HEK293 (cell line): Measurements from ENCODE around the gene KCNIP4.

Source experiments
- CTCF ChIA-PET: fragments of 350-600 bp; formaldehyde crosslinking; extraction: SDS; loops from one replicate; lab custom pipeline; 2021; ENCODE audit warnings: antibody characterized with exemption; lab: Yijun Ruan, JAX
- POLR2A ChIA-PET: fragments of 300-600 bp; formaldehyde crosslinking; extraction: SDS; loops from one replicate; lab custom pipeline; 2020; ENCODE audit warnings: antibody characterized with exemption, inconsistent platforms; lab: Yijun Ruan, JAX
- H3K27ac ChIP-seq: fragments of 200-500 bp; sonication (Bioruptor generic); 2 replicates; pipeline ENCODE4 v1.5.1; 2014; ENCODE audit warnings: low read depth, low read length, control low read depth, inconsistent platforms; ENCODE audit errors: extremely low read depth
- H3K36me3 ChIP-seq, 2 experiments: fragments of 200-500 bp in 1 of 2; sonication (Bioruptor generic) in 1 of 2; 1 replicate in 1 of 2; 2 replicates in 1 of 2; pipeline ENCODE4 v1.5.1; 2014 to 2017; ENCODE audit warnings: inconsistent platforms in 2 of 2, low read length in 2 of 2; ENCODE audit not compliant: control insufficient read depth in 2 of 2, insufficient read depth in 1 of 2
- H3K4me1 ChIP-seq: fragments of 200-500 bp; sonication (Bioruptor generic); 2 replicates; pipeline ENCODE4 v1.5.1; 2014; ENCODE audit warnings: mild to moderate bottlenecking, low read length, inconsistent platforms; ENCODE audit not compliant: control insufficient read depth, insufficient read depth
- H3K4me3 ChIP-seq: 2 replicates; pipeline ENCODE4 v1.5.1; 2011; ENCODE audit warnings: low read depth, mild to moderate bottlenecking, control low read depth, low read length, moderate library complexity
- H3K9me3 ChIP-seq: fragments of 200-500 bp; sonication (Bioruptor generic); 2 replicates; pipeline ENCODE4 v1.5.1; 2014; ENCODE audit warnings: low read depth, low read length, inconsistent platforms; ENCODE audit not compliant: control insufficient read depth, insufficient read depth
- HOXA7 ChIP-seq: sonication (generic); formaldehyde crosslinking; IDR thresholded peaks from 2 replicates; pipeline ENCODE4 v1.8.1; 2022; ENCODE audit warnings: missing genetic modification reagents, borderline replicate concordance
- KLF7 ChIP-seq: fragments of 450-650 bp; formaldehyde crosslinking; IDR thresholded peaks from 2 replicates; pipeline ENCODE4 v1.5.1; 2016; ENCODE audit warnings: missing biosample characterization, missing genetic modification characterization, borderline replicate concordance
- MYNN ChIP-seq: fragments of 450-650 bp; formaldehyde crosslinking; IDR thresholded peaks from 2 replicates; pipeline ENCODE4 v1.5.1; 2016; ENCODE audit warnings: missing biosample characterization, missing genetic modification characterization, borderline replicate concordance
- PRDM4 ChIP-seq: fragments of 450-650 bp; formaldehyde crosslinking; IDR thresholded peaks from 2 replicates; pipeline ENCODE4 v1.5.1; 2017; ENCODE audit warnings: missing biosample characterization, missing genetic modification characterization
- ZBTB17 ChIP-seq: fragments of 450-650 bp; formaldehyde crosslinking; IDR thresholded peaks from 2 replicates; pipeline ENCODE4 v1.5.1; 2016; ENCODE audit warnings: missing biosample characterization, missing genetic modification characterization
- ZBTB21 ChIP-seq: fragments of 450-650 bp; formaldehyde crosslinking; IDR thresholded peaks from 2 replicates; pipeline ENCODE4 v1.5.1; 2017; ENCODE audit warnings: missing biosample characterization, missing genetic modification characterization
- ZBTB8A ChIP-seq: fragments of 450-650 bp; formaldehyde crosslinking; IDR thresholded peaks from 2 replicates; pipeline ENCODE4 v1.5.1; 2016; ENCODE audit warnings: missing biosample characterization, missing genetic modification characterization
- ZNF114 ChIP-seq: fragments of 450-650 bp; formaldehyde crosslinking; IDR thresholded peaks from 2 replicates; pipeline ENCODE4 v1.5.0; 2017; ENCODE audit warnings: missing biosample characterization, missing genetic modification characterization
- ZNF157 ChIP-seq: fragments of 450-650 bp; formaldehyde crosslinking; IDR thresholded peaks from 2 replicates; pipeline ENCODE4 v1.5.1; 2016; ENCODE audit warnings: missing biosample characterization, missing genetic modification characterization
- ZNF19 ChIP-seq: fragments of 450-650 bp; formaldehyde crosslinking; IDR thresholded peaks from 2 replicates; pipeline ENCODE4; 2016; ENCODE audit warnings: missing biosample characterization, missing genetic modification characterization, low read depth
- ZNF37A ChIP-seq: fragments of 450-650 bp; IDR thresholded peaks from 2 replicates; pipeline ENCODE4 v1.5.1; 2018; ENCODE audit warnings: missing biosample characterization, missing genetic modification characterization
- ZNF423 ChIP-seq: fragments of 450-650 bp; formaldehyde crosslinking; IDR thresholded peaks from 2 replicates; pipeline ENCODE4 v1.5.1; 2016; ENCODE audit warnings: missing biosample characterization, missing genetic modification characterization
- ZNF558 ChIP-seq: fragments of 450-650 bp; formaldehyde crosslinking; IDR thresholded peaks from 2 replicates; pipeline ENCODE4 v1.5.1; 2016; ENCODE audit warnings: missing biosample characterization, missing genetic modification characterization
- ZNF623 ChIP-seq: fragments of 450-650 bp; formaldehyde crosslinking; IDR thresholded peaks from 2 replicates; pipeline ENCODE4 v1.5.1; 2016; ENCODE audit warnings: missing biosample characterization, missing genetic modification characterization
- ZNF747 ChIP-seq: fragments of 450-650 bp; formaldehyde crosslinking; IDR thresholded peaks from 2 replicates; pipeline ENCODE4 v1.5.1; 2016; ENCODE audit warnings: missing biosample characterization, missing genetic modification characterization
- ZNF785 ChIP-seq: fragments of 450-650 bp; formaldehyde crosslinking; IDR thresholded peaks from 2 replicates; pipeline ENCODE4 v1.5.1; 2016; ENCODE audit warnings: missing biosample characterization, missing genetic modification characterization
- ZXDB ChIP-seq: fragments of 450-650 bp; formaldehyde crosslinking; IDR thresholded peaks from 2 replicates; pipeline ENCODE4 v1.5.1; 2016; ENCODE audit warnings: missing biosample characterization, missing genetic modification characterization
- TF ChIP-seq, protein P1 (sequence below): fragments of 450-650 bp; formaldehyde crosslinking; IDR thresholded peaks from 2 replicates; pipeline ENCODE4 v1.5.1; 2016; ENCODE audit warnings: missing biosample characterization, missing genetic modification characterization, borderline replicate concordance
- TF ChIP-seq, protein P2 (sequence below): fragments of 450-650 bp; formaldehyde crosslinking; IDR thresholded peaks from 2 replicates; pipeline ENCODE4 v1.5.0; 2017; ENCODE audit warnings: missing biosample characterization, missing genetic modification characterization, borderline replicate concordance
- TF ChIP-seq, protein P3 (sequence below): fragments of 450-650 bp; formaldehyde crosslinking; IDR thresholded peaks from 2 replicates; pipeline ENCODE4 v1.5.1; 2017; ENCODE audit warnings: missing biosample characterization, missing genetic modification characterization

KCNIP4 gene

GRCh38 chr4:20901851-20902250, 1046.7 kb downstream of the KCNIP4 start:
- POLR2A ChIA-PET: no interaction called here
- Histone ChIP-seq H3K36me3 (no peaks in the 10 kb centered on the region), H3K9me3 (no peaks in the 10 kb centered on the region), H3K4me1 (no peaks in the 10 kb centered on the region), H3K27ac (no peak overlapping the region)
- CTCF ChIA-PET: interaction anchor here (0.7 kb wide), 1 partner anchor 14 kb away, joined by 3 read pairs; no protein-coding TSS in a partner anchor
- TF ChIP-seq ZNF623 (tag by site-specific recombination) (no peak), ZNF157 (tag by site-specific recombination) (no peak), ZXDB (tag by site-specific recombination) (no peak), MYNN (no peak), ZNF558 (tag by site-specific recombination) (no peak), ZNF37A (no peak), ZBTB8A (tag by site-specific recombination) (no peak), KLF7 (no peak)
- TF ChIP-seq, protein P1, sequence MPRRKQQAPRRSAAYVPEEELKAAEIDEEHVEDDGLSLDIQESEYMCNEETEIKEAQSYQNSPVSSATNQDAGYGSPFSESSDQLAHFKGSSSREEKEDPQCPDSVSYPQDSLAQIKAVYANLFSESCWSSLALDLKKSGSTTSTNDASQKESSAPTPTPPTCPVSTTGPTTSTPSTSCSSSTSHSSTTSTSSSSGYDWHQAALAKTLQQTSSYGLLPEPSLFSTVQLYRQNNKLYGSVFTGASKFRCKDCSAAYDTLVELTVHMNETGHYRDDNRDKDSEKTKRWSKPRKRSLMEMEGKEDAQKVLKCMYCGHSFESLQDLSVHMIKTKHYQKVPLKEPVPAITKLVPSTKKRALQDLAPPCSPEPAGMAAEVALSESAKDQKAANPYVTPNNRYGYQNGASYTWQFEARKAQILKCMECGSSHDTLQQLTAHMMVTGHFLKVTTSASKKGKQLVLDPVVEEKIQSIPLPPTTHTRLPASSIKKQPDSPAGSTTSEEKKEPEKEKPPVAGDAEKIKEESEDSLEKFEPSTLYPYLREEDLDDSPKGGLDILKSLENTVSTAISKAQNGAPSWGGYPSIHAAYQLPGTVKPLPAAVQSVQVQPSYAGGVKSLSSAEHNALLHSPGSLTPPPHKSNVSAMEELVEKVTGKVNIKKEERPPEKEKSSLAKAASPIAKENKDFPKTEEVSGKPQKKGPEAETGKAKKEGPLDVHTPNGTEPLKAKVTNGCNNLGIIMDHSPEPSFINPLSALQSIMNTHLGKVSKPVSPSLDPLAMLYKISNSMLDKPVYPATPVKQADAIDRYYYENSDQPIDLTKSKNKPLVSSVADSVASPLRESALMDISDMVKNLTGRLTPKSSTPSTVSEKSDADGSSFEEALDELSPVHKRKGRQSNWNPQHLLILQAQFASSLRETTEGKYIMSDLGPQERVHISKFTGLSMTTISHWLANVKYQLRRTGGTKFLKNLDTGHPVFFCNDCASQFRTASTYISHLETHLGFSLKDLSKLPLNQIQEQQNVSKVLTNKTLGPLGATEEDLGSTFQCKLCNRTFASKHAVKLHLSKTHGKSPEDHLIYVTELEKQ: no peak
- TF ChIP-seq, all 188 proteins: peak for 0
- H3K4me3 ChIP-seq: no peak overlapping the region

- Histone ChIP-seq H3K4me3 (no peak overlapping the region), H3K4me1 (no peaks in the 10 kb centered on the region), H3K9me3 (no peaks in the 10 kb centered on the region), H3K36me3 (no peaks in the 10 kb centered on the region), H3K27ac (no peak overlapping the region)
- ChIA-PET POLR2A (no interaction called here), CTCF (no interaction called here)
- TF ChIP-seq ZNF19 (tag by site-specific recombination) (no peak), ZNF747 (no peak), ZNF785 (no peak)
- TF ChIP-seq, protein P2, sequence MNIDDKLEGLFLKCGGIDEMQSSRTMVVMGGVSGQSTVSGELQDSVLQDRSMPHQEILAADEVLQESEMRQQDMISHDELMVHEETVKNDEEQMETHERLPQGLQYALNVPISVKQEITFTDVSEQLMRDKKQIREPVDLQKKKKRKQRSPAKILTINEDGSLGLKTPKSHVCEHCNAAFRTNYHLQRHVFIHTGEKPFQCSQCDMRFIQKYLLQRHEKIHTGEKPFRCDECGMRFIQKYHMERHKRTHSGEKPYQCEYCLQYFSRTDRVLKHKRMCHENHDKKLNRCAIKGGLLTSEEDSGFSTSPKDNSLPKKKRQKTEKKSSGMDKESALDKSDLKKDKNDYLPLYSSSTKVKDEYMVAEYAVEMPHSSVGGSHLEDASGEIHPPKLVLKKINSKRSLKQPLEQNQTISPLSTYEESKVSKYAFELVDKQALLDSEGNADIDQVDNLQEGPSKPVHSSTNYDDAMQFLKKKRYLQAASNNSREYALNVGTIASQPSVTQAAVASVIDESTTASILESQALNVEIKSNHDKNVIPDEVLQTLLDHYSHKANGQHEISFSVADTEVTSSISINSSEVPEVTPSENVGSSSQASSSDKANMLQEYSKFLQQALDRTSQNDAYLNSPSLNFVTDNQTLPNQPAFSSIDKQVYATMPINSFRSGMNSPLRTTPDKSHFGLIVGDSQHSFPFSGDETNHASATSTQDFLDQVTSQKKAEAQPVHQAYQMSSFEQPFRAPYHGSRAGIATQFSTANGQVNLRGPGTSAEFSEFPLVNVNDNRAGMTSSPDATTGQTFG (tag by site-specific recombination): no peak
- TF ChIP-seq, protein P3, sequence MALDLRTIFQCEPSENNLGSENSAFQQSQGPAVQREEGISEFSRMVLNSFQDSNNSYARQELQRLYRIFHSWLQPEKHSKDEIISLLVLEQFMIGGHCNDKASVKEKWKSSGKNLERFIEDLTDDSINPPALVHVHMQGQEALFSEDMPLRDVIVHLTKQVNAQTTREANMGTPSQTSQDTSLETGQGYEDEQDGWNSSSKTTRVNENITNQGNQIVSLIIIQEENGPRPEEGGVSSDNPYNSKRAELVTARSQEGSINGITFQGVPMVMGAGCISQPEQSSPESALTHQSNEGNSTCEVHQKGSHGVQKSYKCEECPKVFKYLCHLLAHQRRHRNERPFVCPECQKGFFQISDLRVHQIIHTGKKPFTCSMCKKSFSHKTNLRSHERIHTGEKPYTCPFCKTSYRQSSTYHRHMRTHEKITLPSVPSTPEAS (tag by site-specific recombination): no peak
Measured at GRCh38 chr4:20899591-20899990, 1049.0 kb downstream of the KCNIP4 start.

DNA sequence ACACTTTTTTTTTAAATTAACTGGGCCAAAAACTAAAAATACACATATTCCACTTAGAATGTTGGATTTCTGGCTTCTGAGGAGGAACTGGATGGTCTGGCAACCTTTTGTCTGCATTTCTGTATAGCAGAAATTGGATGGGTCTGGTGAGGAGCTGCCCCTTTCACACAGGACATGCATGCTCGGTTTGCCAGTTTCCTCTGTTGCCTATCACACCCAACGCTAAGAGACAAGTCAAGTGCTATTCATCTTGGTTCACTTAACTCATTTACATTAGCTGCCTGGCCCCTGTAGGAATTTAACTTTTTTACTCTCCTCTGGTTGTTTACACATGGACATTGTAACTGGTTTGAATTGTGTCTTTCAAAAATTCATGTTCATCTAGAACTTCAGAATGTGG, 1052.6 kb downstream of the KCNIP4 start:
- no peak for TF ChIP-seq HOXA7 (CRISPR knock-in tag)
- no peak for TF ChIP-seq PRDM4 (tag by site-specific recombination)
- no peak for TF ChIP-seq ZBTB17
- TF ChIP-seq ZNF423: no peak
- TF ChIP-seq ZBTB21: no peak
- no peak for TF ChIP-seq ZNF114 (tag by site-specific recombination)
- Histone ChIP-seq H3K4me1 (no peaks in the 10 kb centered on the region), H3K4me3 (no peak overlapping the region), H3K9me3 (no peaks in the 10 kb centered on the region), H3K36me3 (no peaks in the 10 kb centered on the region), H3K27ac (no peak overlapping the region)
- ChIA-PET CTCF (no interaction called here), POLR2A (no interaction called here)
